Muscle layer of colon (tissue), 2 donors: ENCODE data around the gene IGSF10.
"Not testable (repeated sequence)": the region's sequence is repeated elsewhere in the genome, so short reads cannot be mapped to it uniquely, and the experiment has no call there.

Experiments used
- H3K27ac ChIP-seq: one replicate; pipeline ENCODE4 v1.7.0; 2013; ENCODE audit warnings: low read depth, mild to moderate bottlenecking, low read length, moderate library complexity
- H3K27me3 ChIP-seq, 2 donors: one replicate each; pipeline ENCODE4 v1.7.0; 2013; ENCODE audit warnings: low read length in 2 of 2, mild to moderate bottlenecking in 2 of 2; ENCODE audit not compliant: insufficient read depth in 2 of 2, control insufficient read depth in 1 of 2
- H3K36me3 ChIP-seq: one replicate; pipeline ENCODE4 v1.7.0; 2013; ENCODE audit warnings: mild to moderate bottlenecking, low read length; ENCODE audit not compliant: insufficient read depth
- H3K4me1 ChIP-seq: one replicate; pipeline ENCODE4 v1.7.0; 2013; ENCODE audit warnings: mild to moderate bottlenecking, low read length; ENCODE audit not compliant: insufficient read depth
- H3K4me3 ChIP-seq, 2 donors: one replicate each; pipeline ENCODE4 v1.7.0; 2013; ENCODE audit warnings: low read length in 2 of 2, low read depth in 1 of 2, mild to moderate bottlenecking in 1 of 2, moderate library complexity in 1 of 2
- H3K9ac ChIP-seq: one replicate; pipeline ENCODE4 v1.7.0; 2013; ENCODE audit warnings: low read length
- H3K9me3 ChIP-seq: one replicate; pipeline ENCODE4 v1.7.0; 2013; ENCODE audit warnings: mild to moderate bottlenecking, low read length
- donor health status: abdominal sarcoma.
- donor health status: Adenocarcinoma of cecum.

The IGSF10 gene

GRCh38 chr3:151460774-151461450 is at the start of gene IGSF10:
Gene IGSF10, minus strand, starts transcription at chr3:151461061. Its CDS starts 2,352 bp downstream, at chr3:151458709.
- Histone ChIP-seq H3K27me3 (peaks cover 0 to 11% of the 10 kb centered on the region in 2 donors), H3K9ac (no peak within 1 kb of the TSS), H3K4me1 (peaks cover 8% of the 10 kb centered on the region), H3K9me3 (no peaks in the 10 kb centered on the region), H3K4me3 (peak within 1 kb of the TSS; percentile 70 to 86), H3K27ac (peak within 1 kb of the TSS; percentile 13), H3K36me3 (no peaks in the 10 kb centered on the region)

DNA sequence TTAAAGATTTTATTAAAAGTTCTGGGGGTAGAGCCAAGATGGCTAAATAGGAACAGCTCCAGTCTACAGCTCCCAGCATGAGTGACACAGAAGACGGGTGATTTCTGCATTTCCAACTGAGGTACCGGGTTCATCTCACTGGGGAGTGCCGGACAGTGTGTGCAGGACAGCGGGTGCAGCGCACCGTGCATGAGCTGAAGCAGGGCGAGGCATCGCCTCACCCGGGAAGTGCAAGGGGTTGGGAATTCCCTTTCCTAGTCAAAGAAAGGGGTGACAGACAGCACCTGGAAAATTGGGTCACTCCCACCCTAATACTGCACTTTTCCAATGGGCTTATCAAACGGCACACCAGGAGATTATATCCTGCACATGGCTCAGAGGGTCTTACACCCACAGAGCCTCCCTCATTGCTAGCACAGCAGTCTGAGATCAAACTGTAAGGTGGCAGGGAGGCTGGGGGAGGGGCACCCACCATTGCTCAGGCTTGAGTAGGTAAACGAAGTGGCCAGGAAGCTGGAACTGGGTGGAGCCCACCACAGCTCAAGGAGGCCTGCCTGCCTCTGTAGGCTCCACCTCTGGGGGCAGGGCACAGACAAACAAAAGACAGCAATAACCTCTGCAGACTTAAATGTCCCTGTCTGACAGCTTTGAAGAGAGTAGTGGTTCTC is 48.7 kb upstream of the IGSF10 start:
- not testable (repeated sequence) for H3K4me3 ChIP-seq, H3K27me3 ChIP-seq, H3K36me3 ChIP-seq, H3K27ac ChIP-seq, H3K9me3 ChIP-seq, H3K4me1 ChIP-seq, H3K9ac ChIP-seq

DNA sequence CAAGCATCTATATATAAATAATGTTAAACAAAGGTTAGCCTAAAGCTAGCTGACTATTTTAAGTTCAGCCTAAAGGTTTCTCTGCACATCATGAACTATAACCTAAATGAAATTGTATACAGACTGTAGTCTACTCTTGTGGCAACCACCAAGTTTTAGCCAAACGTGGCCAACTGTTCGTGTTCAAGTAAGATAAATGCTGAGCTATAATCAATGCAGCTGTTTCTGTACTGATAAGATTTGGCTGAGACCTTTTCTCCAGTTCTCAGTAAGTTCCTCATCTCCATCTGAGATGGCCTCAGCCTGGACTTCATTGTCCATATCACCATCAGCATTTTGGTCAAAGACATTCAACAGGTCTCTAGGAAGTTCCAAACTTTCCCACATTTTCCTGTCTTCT is 43.7 kb upstream of the IGSF10 start:
- no peak overlapping the region for H3K27ac ChIP-seq
- H3K4me1 ChIP-seq: no peaks in the 10 kb centered on the region
- no peak overlapping the region for H3K4me3 ChIP-seq
- no peaks in the 10 kb centered on the region for H3K36me3 ChIP-seq
- no peaks in the 10 kb centered on the region for H3K27me3 ChIP-seq
- no peaks in the 10 kb centered on the region for H3K9me3 ChIP-seq
- no peak overlapping the region for H3K9ac ChIP-seq

GRCh38 chr3:151503074-151503473 is 42.2 kb upstream of the IGSF10 start:
- Histone ChIP-seq H3K36me3 (no peaks in the 10 kb centered on the region), H3K27ac (no peak overlapping the region), H3K9me3 (no peaks in the 10 kb centered on the region), H3K27me3 (no peaks in the 10 kb centered on the region), H3K4me1 (no peaks in the 10 kb centered on the region), H3K4me3 (no peak overlapping the region), H3K9ac (no peak overlapping the region)

- Histone ChIP-seq H3K27me3 (no peaks in the 10 kb centered on the region), H3K9me3 (no peaks in the 10 kb centered on the region), H3K9ac (no peak overlapping the region), H3K4me3 (no peak overlapping the region), H3K36me3 (no peaks in the 10 kb centered on the region), H3K27ac (no peak overlapping the region), H3K4me1 (no peaks in the 10 kb centered on the region)
Observed at GRCh38 chr3:151501923-151502632, 41.2 kb upstream of the IGSF10 start.

GRCh38 chr3:151501171-151501922 is 40.5 kb upstream of the IGSF10 start:
- Histone ChIP-seq H3K4me3 (no peak overlapping the region), H3K4me1 (no peaks in the 10 kb centered on the region), H3K36me3 (no peaks in the 10 kb centered on the region), H3K27ac (no peak overlapping the region), H3K9ac (no peak overlapping the region), H3K27me3 (no peaks in the 10 kb centered on the region), H3K9me3 (no peaks in the 10 kb centered on the region)

DNA sequence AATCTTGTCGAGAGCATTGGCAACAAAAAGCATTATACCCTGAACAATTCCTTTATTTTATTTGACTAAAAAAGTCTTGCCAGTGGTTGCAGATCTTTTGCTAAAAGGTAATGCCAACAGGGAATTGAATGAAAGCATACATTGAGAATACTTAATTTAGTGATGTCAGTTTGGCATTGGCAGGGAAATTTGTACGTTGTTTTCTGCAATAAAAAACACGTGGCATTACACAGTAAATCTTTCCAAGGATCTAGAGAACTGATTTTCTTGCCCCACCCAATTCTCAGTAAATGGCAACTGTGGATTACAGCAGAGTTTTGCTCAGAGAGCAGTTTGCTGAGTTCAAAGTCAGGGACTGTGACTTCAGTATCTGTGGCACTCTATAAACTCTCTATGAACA is 38.3 kb upstream of the IGSF10 start:
- H3K9ac ChIP-seq: no peak overlapping the region
- H3K9me3 ChIP-seq: no peaks in the 10 kb centered on the region
- H3K4me3 ChIP-seq: no peak overlapping the region
- H3K27ac ChIP-seq: no peak overlapping the region
- no peaks in the 10 kb centered on the region for H3K36me3 ChIP-seq
- no peaks in the 10 kb centered on the region for H3K27me3 ChIP-seq
- no peaks in the 10 kb centered on the region for H3K4me1 ChIP-seq

DNA sequence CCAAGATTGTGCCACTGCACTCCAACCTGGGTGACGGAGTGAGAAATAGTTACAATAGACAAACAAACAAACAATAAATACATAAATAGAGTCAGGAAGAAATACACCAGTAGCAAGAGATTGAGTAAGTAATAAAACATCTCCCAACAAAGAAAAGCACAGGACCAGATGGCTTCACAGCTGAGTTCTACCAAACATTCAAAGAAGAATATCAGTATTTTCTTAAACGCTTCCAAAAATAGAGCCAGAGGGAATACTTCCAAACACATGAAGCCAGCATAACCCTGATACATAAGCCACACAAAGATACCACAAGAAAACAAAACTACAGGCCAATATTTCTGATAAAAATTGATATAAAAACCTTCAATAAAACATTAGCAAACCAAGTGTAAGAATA is 30.7 kb upstream of the IGSF10 start:
- Histone ChIP-seq H3K9me3 (no peaks in the 10 kb centered on the region), H3K4me3 (no peak overlapping the region)

GRCh38 chr3:151487833-151488232 is 27.0 kb upstream of the IGSF10 start:
- H3K27ac ChIP-seq: not testable (repeated sequence)

More for the DNA sequence above, 30.7 kb upstream of the IGSF10 start:
- Histone ChIP-seq H3K27ac (no peak overlapping the region), H3K4me1 (no peaks in the 10 kb centered on the region), H3K27me3 (no peaks in the 10 kb centered on the region), H3K36me3 (no peaks in the 10 kb centered on the region), H3K9ac (no peak overlapping the region)

DNA sequence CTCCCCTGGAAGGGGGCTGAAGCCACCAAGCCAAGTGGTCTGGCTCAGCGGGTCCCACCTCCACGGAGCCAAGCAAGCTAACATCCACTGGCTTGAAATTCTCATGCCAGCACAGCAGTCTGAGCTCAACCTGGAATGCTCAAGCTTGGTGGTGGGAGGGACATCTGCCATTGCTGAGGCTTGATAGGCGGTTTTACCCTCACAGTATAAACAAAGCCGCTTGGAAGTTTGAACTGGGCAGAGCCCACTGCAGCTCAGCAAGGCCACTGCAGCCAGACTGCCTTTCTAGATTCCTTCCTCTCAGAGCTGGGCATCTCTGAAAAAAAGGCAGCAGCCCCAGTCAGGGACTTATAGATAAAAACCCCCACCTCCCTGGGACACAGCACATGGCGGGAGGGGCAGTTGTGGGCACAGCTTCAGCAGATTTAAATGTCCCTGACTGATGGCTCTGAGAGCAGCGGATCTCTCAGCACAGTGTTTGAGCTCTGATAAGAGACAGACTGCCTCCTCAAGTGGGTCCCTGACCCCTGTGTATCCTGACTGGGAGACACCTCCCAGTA is 23.2 kb upstream of the IGSF10 start:
- no peaks in the 10 kb centered on the region for H3K36me3 ChIP-seq
- H3K27me3 ChIP-seq: no peaks in the 10 kb centered on the region
- H3K9ac ChIP-seq: no peak overlapping the region

More at GRCh38 chr3:151487833-151488232, 27.0 kb upstream of the IGSF10 start:
- not testable (repeated sequence) for H3K4me1 ChIP-seq, H3K27me3 ChIP-seq, H3K36me3 ChIP-seq, H3K9ac ChIP-seq, H3K9me3 ChIP-seq, H3K4me3 ChIP-seq

DNA sequence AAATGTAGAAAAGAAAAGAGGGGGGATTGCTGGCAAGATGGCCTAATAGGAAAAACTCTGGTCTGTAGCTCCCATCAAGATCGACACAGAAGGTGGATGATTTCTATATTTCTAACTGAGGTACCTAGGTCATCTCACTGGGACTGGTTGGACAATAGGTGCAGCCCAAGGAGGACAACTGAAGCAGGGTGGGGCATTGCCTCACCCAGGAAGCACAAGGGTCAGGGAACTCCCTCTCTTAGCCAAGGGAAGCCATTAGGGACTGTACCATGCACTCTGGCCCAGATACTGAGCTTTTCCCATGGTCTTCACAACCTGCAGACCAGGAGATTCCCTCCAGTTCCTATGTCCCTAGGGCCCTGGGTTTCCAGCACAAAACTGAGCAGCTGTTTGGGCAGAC is 22.6 kb upstream of the IGSF10 start:
- H3K36me3 ChIP-seq: no peaks in the 10 kb centered on the region
- no peak overlapping the region for H3K4me3 ChIP-seq
- H3K4me1 ChIP-seq: peaks cover 1% of the 10 kb centered on the region
- peaks cover 6% of the 10 kb centered on the region for H3K9me3 ChIP-seq
- H3K9ac ChIP-seq: no peak overlapping the region
- H3K27ac ChIP-seq: no peak overlapping the region
- no peaks in the 10 kb centered on the region for H3K27me3 ChIP-seq

More for the DNA sequence above, 23.2 kb upstream of the IGSF10 start:
- Histone ChIP-seq H3K27ac (no peak overlapping the region), H3K9me3 (peaks cover 6% of the 10 kb centered on the region), H3K4me3 (no peak overlapping the region), H3K4me1 (no peaks in the 10 kb centered on the region)
